NCI-H146 treated with DMSO at 0.1 percent for 48 hours (cell line): Measurements from ENCODE around the gene RAPGEF2.
"Not testable (repeated sequence)": the region's sequence is repeated elsewhere in the genome, so short reads cannot be mapped to it uniquely, and the experiment has no call there.

Source experiments
- DNase-seq: peaks from one replicate; lab custom pipeline; 2025; ENCODE audit not compliant: unreplicated experiment; lab: John Stamatoyannopoulos, UW

The RAPGEF2 gene

GRCh38 chr4:159097144-159097543, 5.7 kb upstream of the RAPGEF2 start:
- no peak for DNase-seq

GRCh38 chr4:159097785-159098184, 5.1 kb upstream of the RAPGEF2 start:
- no peak for DNase-seq

GRCh38 chr4:159098482-159099127, 4.3 kb upstream of the RAPGEF2 start:
- peak; percentile 66 for DNase-seq

GRCh38 chr4:159101988-159102621, 774 bp upstream of the RAPGEF2 start:
- no peak for DNase-seq

GRCh38 chr4:159103384-159103990, 608 bp downstream of the RAPGEF2 start:
- no peak for DNase-seq

- no peak for DNase-seq
Measured at GRCh38 chr4:159104694-159105414, 2.0 kb downstream of the RAPGEF2 start.

- DNase-seq, result no peak
Measured at GRCh38 chr4:159105761-159106243, 2.9 kb downstream of the RAPGEF2 start.

GRCh38 chr4:159106636-159107035, 3.8 kb downstream of the RAPGEF2 start:
- no peak for DNase-seq

- no peak for DNase-seq
Measured at GRCh38 chr4:159107203-159107925, 4.5 kb downstream of the RAPGEF2 start.

- DNase-seq, result no peak
Measured at GRCh38 chr4:159108124-159108523, 5.2 kb downstream of the RAPGEF2 start.

- DNase-seq, result no peak
Measured at GRCh38 chr4:159110961-159111360, 8.1 kb downstream of the RAPGEF2 start.

GRCh38 chr4:159111416-159111815, 8.5 kb downstream of the RAPGEF2 start:
- DNase-seq, result no peak

- DNase-seq, result not testable (repeated sequence)
Measured at GRCh38 chr4:159113366-159113765, 10.5 kb downstream of the RAPGEF2 start.

GRCh38 chr4:159116098-159116497, 13.2 kb downstream of the RAPGEF2 start:
- DNase-seq, result not testable (repeated sequence)

- DNase-seq, result peak; percentile 58
Measured at GRCh38 chr4:159116693-159117092, 13.8 kb downstream of the RAPGEF2 start.

- DNase-seq, result no peak
Measured at GRCh38 chr4:159117564-159117963, 14.7 kb downstream of the RAPGEF2 start.

- no peak for DNase-seq
Measured at GRCh38 chr4:159117968-159118367, 15.1 kb downstream of the RAPGEF2 start.

- DNase-seq, result no peak
Measured at GRCh38 chr4:159121371-159121770, 18.5 kb downstream of the RAPGEF2 start.

GRCh38 chr4:159126716-159127115, 23.8 kb downstream of the RAPGEF2 start:
- no peak for DNase-seq

- DNase-seq, result no peak
Measured at GRCh38 chr4:159127745-159128518, 25.1 kb downstream of the RAPGEF2 start.
